Stimulated activated CD8-positive, alpha-beta memory T cell treated with anti-CD3 and anti-CD28 coated beads, Interleukin-12 subunit alpha, Interleukin-12 subunit beta, amount 100 ng/mL, for 4 hours (primary cell): Measurements from ENCODE around the gene RTN4RL1.
"Not testable (repeated sequence)": the region's sequence is repeated elsewhere in the genome, so short reads cannot be mapped to it uniquely, and the experiment has no call there.

Source experiments
- DNase-seq: peaks from one replicate; pipeline ENCODE4 v3.0.0-alpha.2; 2020; ENCODE audit warnings: low read depth

Gene RTN4RL1

GRCh38 chr17:2003525-2003924 is 21.6 kb downstream of the RTN4RL1 start:
- no peak for DNase-seq

- DNase-seq = no peak
Observed at GRCh38 chr17:2002767-2003329, 22.3 kb downstream of the RTN4RL1 start.

- no peak for DNase-seq
Observed at GRCh38 chr17:1999557-2000251, 25.4 kb downstream of the RTN4RL1 start.

- no peak for DNase-seq
Observed at GRCh38 chr17:1997927-1998742, 27.0 kb downstream of the RTN4RL1 start.

GRCh38 chr17:1997289-1997926 is 27.7 kb downstream of the RTN4RL1 start:
- DNase-seq = no peak

GRCh38 chr17:1996800-1997288 is 28.3 kb downstream of the RTN4RL1 start:
- DNase-seq = no peak

GRCh38 chr17:1995907-1996799 is 29.0 kb downstream of the RTN4RL1 start:
- DNase-seq = no peak

- no peak for DNase-seq
Observed at GRCh38 chr17:1995321-1995892, 29.7 kb downstream of the RTN4RL1 start.

GRCh38 chr17:1994707-1995106 is 30.4 kb downstream of the RTN4RL1 start:
- DNase-seq = no peak

- no peak for DNase-seq
Observed at GRCh38 chr17:1992541-1992940, 32.6 kb downstream of the RTN4RL1 start.

GRCh38 chr17:1989135-1989534 is 36.0 kb downstream of the RTN4RL1 start:
- DNase-seq = no peak

GRCh38 chr17:1986783-1987451 is 38.2 kb downstream of the RTN4RL1 start:
- no peak for DNase-seq

GRCh38 chr17:1985686-1986085 is 39.4 kb downstream of the RTN4RL1 start:
- no peak for DNase-seq

GRCh38 chr17:1985093-1985492 is 40.0 kb downstream of the RTN4RL1 start:
- no peak for DNase-seq

GRCh38 chr17:1982793-1983366 is 42.3 kb downstream of the RTN4RL1 start:
- not testable (repeated sequence) for DNase-seq

GRCh38 chr17:1980665-1981250 is 44.4 kb downstream of the RTN4RL1 start:
- DNase-seq = no peak

GRCh38 chr17:1979182-1979985 is 45.8 kb downstream of the RTN4RL1 start:
- DNase-seq = no peak

- no peak for DNase-seq
Observed at GRCh38 chr17:1978396-1978949, 46.7 kb downstream of the RTN4RL1 start.
